Measurements from ENCODE around the gene KIAA0825. TPM values are rescaled to one million over a fixed set of nuclear protein-coding genes. Genes with fewer than 3 reads are reported as not detected.

KIAA0825 gene
- total RNA-seq, 1 donor from 2014 or later, result 0.92 TPM

DNA sequence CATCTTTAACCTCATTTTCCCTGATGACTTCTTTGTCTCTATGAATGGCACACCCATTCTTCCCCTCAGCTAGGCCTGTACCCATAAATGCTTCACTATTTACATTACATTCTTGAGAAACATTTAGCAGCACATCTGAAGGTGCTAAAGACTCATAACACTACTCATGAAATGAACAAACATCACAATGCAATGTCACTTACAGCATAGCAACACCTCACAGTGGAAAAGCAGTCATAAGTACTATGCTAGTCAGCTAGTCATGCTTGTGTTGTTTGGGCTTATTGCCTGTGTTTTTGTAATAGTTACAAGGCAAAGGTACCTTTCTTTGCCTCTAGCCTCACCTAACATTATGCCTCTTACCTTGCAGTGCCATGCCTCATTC, 228.9 kb downstream of the KIAA0825 start:
- no peak overlapping the region for H3K4me3 ChIP-seq (ENCODE audit: low read depth, low read length)
- TF ChIP-seq, protein P1, sequence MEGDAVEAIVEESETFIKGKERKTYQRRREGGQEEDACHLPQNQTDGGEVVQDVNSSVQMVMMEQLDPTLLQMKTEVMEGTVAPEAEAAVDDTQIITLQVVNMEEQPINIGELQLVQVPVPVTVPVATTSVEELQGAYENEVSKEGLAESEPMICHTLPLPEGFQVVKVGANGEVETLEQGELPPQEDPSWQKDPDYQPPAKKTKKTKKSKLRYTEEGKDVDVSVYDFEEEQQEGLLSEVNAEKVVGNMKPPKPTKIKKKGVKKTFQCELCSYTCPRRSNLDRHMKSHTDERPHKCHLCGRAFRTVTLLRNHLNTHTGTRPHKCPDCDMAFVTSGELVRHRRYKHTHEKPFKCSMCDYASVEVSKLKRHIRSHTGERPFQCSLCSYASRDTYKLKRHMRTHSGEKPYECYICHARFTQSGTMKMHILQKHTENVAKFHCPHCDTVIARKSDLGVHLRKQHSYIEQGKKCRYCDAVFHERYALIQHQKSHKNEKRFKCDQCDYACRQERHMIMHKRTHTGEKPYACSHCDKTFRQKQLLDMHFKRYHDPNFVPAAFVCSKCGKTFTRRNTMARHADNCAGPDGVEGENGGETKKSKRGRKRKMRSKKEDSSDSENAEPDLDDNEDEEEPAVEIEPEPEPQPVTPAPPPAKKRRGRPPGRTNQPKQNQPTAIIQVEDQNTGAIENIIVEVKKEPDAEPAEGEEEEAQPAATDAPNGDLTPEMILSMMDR (conservative IDR thresholded peaks at IDR 0.05; ENCODE audit: low read depth, low read length), result no peak
- no peak for DNase-seq (ENCODE audit: low read depth)

DNA sequence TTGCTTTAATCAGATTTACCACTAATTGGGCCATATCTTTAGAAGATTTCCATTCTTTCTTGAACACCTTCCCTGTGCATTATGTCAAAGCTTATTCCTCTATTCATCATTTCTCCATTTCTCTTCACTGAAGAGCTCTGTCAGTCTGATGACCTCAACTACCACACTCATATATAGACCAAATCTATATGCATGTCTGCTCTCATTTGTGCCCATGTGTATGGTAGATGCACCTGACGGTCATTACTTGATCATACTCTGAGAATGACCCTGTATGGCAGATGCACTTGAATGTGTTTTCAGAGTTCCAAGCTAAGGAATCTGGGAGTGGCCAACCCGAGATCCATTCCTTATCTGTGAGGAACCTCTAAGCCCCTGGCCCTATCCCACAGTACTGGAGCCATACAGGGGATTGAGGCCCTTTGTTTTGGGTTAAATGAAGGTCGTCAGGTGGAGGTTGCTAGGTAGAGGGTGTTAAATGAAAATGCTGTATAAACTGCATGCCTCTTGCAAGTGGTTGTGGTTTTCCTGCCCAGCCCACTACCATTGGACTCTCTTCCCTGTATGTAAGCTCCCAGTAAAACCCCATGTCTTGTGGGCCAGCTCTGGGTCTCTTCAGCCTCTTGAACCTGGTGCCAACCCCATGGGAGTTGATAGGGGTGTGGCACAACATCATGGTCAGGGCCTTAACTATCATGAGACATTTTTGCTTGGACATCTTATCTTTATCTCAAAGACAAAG, 229.5 kb downstream of the KIAA0825 start:
- TF ChIP-seq, protein P1 (conservative IDR thresholded peaks at IDR 0.05; ENCODE audit: low read depth, low read length), result no peak
- no peak overlapping the region for H3K4me3 ChIP-seq (ENCODE audit: low read depth, low read length)
- DNase-seq (ENCODE audit: low read depth), result no peak

GRCh38 chr5:94385767-94386166, 232.6 kb downstream of the KIAA0825 start:
- DNase-seq (ENCODE audit: low read depth), result no peak
- TF ChIP-seq, protein P1 (conservative IDR thresholded peaks at IDR 0.05; ENCODE audit: low read depth, low read length), result no peak
- no peak overlapping the region for H3K4me3 ChIP-seq (ENCODE audit: low read depth, low read length)

- TF ChIP-seq, protein P1 (conservative IDR thresholded peaks at IDR 0.05; ENCODE audit: low read depth, low read length), result no peak
- H3K4me3 ChIP-seq (ENCODE audit: low read depth, low read length), result no peak overlapping the region
- no peak for DNase-seq (ENCODE audit: low read depth)
Measured at GRCh38 chr5:94378062-94378461, 240.3 kb downstream of the KIAA0825 start.

- no peak for DNase-seq (ENCODE audit: low read depth)
- TF ChIP-seq, protein P1 (conservative IDR thresholded peaks at IDR 0.05; ENCODE audit: low read depth, low read length), result no peak
- H3K4me3 ChIP-seq (ENCODE audit: low read depth, low read length), result no peak overlapping the region
Measured at GRCh38 chr5:94376672-94377345, 241.6 kb downstream of the KIAA0825 start.

- no peak for DNase-seq (ENCODE audit: low read depth)
- TF ChIP-seq, protein P1 (conservative IDR thresholded peaks at IDR 0.05; ENCODE audit: low read depth, low read length), result no peak
Measured at GRCh38 chr5:94375801-94376200, 242.6 kb downstream of the KIAA0825 start.

More at GRCh38 chr5:94375801-94376200, 242.6 kb downstream of the KIAA0825 start:
- H3K4me3 ChIP-seq (ENCODE audit: low read depth, low read length), result no peak overlapping the region

All from epithelial cell of proximal tubule (primary cell).